HCT116 (cell line): ENCODE measurements around the gene S100A7. TPM values are rescaled to one million over a fixed set of nuclear protein-coding genes. Genes with fewer than 3 reads are reported as not detected.

Source experiments
- ATAC-seq: fragments of 200-7000 bp; cut with Tn5 transposase; 2 replicates; pipeline ENCODE4 v1.9.1; 2020; ENCODE audit warnings: mild to moderate bottlenecking, moderate library complexity
- BruUV-seq: library from RNA; stranded (reverse); fragments of 400-500 nt; replicated peaks from 2 replicates; lab custom pipeline; 2021; lab: Mats Ljungman, UMichigan
- CTCF ChIA-PET: fragments of 300-600 bp; sonication (Branson Sonifier 250); formaldehyde crosslinking; loops from one replicate; lab custom pipeline; 2021; ENCODE audit warnings: antibody characterized with exemption; lab: Charles Lee
- POLR2A ChIA-PET: fragments of 300-600, 350-600 bp; sonication (Branson Sonifier 250); formaldehyde crosslinking; loops from one replicate; lab custom pipeline; 2021; ENCODE audit warnings: antibody characterized with exemption; lab: Charles Lee
- RAD21 ChIA-PET, 2 experiments: fragments of 300-600 bp; sonication (Branson Sonifier 250); formaldehyde crosslinking; loops; one replicate each; lab custom pipeline; 2023; ENCODE audit warnings: low total read pairs in 2 of 2; ENCODE audit not compliant: uncharacterized antibody in 2 of 2, unreplicated experiment in 2 of 2, low non-redundant PET in 1 of 2; lab: Charles Lee
- DNase-seq: peaks from one replicate; pipeline ENCODE4 v3.0.0-alpha.2; 2010; ENCODE audit warnings: low read depth, low spot score
- H2AFZ ChIP-seq: fragments of 200-600 bp; shearing (Covaris generic), sonication (generic); 2 replicates; pipeline ENCODE4 v1.6.1; 2017; ENCODE audit warnings: low read depth, mixed run types, mixed read lengths, antibody characterized with exemption, low read length; ENCODE audit not compliant: poor library complexity, severe bottlenecking
- H3K27ac ChIP-seq: 2 replicates; pipeline ENCODE4 v1.5.1; 2012; ENCODE audit warnings: low read depth, low read length
- H3K27me3 ChIP-seq: fragments of 200-600 bp; sonication (generic); 2 replicates; pipeline ENCODE4 v1.6.1; 2016; ENCODE audit warnings: mixed run types, low read length, mixed read lengths; ENCODE audit not compliant: insufficient read depth
- H3K36me3 ChIP-seq, 2 experiments: fragments of 200-500 bp in 1 of 2; fragments of 200-600 bp in 1 of 2; sonication (Bioruptor generic) in 1 of 2; sonication (generic) in 1 of 2; 2 replicates each; pipeline versions ENCODE4 v1.5.1 to v1.6.1; 2014 to 2016; ENCODE audit warnings: low read length in 2 of 2, inconsistent platforms in 1 of 2, mixed read lengths in 1 of 2, mixed run types in 1 of 2; ENCODE audit not compliant: insufficient read depth in 2 of 2, control insufficient read depth in 1 of 2
- H3K4me1 ChIP-seq, 2 experiments: fragments of 200-600 bp in 1 of 2; sonication (generic) in 1 of 2; 2 replicates each; pipeline versions ENCODE4 v1.5.1 to v1.6.1; 2012 to 2017; ENCODE audit warnings: low read length in 2 of 2, inconsistent platforms in 1 of 2, mild to moderate bottlenecking in 1 of 2, mixed read lengths in 1 of 2, mixed run types in 1 of 2, moderate library complexity in 1 of 2; ENCODE audit not compliant: insufficient read depth in 2 of 2, control insufficient read depth in 1 of 2
- H3K4me2 ChIP-seq: fragments of 200-600 bp; sonication (generic); 2 replicates; pipeline ENCODE4 v1.6.1; 2017; ENCODE audit warnings: mixed run types, low read length, mixed read lengths
- H3K4me3 ChIP-seq, 2 experiments: fragments of 200-600 bp in 1 of 2; sonication (generic) in 1 of 2; replicated peaks in 1 of 2; 2 replicates each; pipeline ENCODE4 v1.5.1; 2011 to 2016; ENCODE audit warnings: low read length in 2 of 2, control low read depth in 1 of 2, low read depth in 1 of 2, mild to moderate bottlenecking in 1 of 2, mixed read lengths in 1 of 2, mixed run types in 1 of 2
- H3K79me2 ChIP-seq: fragments of 200-600 bp; sonication (generic); 2 replicates; pipeline ENCODE4 v1.6.1; 2017; ENCODE audit warnings: mild to moderate bottlenecking, mixed run types, low read length, moderate library complexity, mixed read lengths; ENCODE audit not compliant: insufficient read depth
- H3K9ac ChIP-seq: fragments of 200-600 bp; sonication (generic); 2 replicates; pipeline ENCODE4 v1.6.1; 2016; ENCODE audit warnings: low read length, mixed read lengths
- H3K9me2 ChIP-seq: fragments of 200-600 bp; sonication (generic), shearing (Covaris generic); 2 replicates; pipeline ENCODE4 v1.6.1; 2017; ENCODE audit warnings: mixed run types, mild to moderate bottlenecking, moderate library complexity; ENCODE audit not compliant: insufficient read depth
- H3K9me3 ChIP-seq, 2 experiments: fragments of 200-500 bp in 1 of 2; fragments of 200-600 bp in 1 of 2; sonication (Bioruptor generic) in 1 of 2; sonication (generic) in 1 of 2; 2 replicates each; pipeline ENCODE4 v1.6.1; 2014 to 2017; ENCODE audit warnings: low read length in 2 of 2, mixed read lengths in 2 of 2, inconsistent platforms in 1 of 2, low read depth in 1 of 2, mild to moderate bottlenecking in 1 of 2, mixed run types in 1 of 2, moderate library complexity in 1 of 2; ENCODE audit not compliant: control insufficient read depth in 1 of 2, insufficient read depth in 1 of 2
- H4K20me1 ChIP-seq: fragments of 200-600 bp; sonication (generic), shearing (Covaris generic); 2 replicates; pipeline ENCODE4 v1.6.1; 2017; ENCODE audit warnings: mixed run types, mild to moderate bottlenecking, moderate library complexity; ENCODE audit not compliant: insufficient read depth
- CEBPB ChIP-seq: IDR thresholded peaks from 2 replicates; pipeline ENCODE4 v1.6.1; 2012; ENCODE audit warnings: low read depth
- CTCF ChIP-seq, 3 experiments: fragments of 200-600 bp in 1 of 3; sonication (generic) in 1 of 3; IDR thresholded peaks in 2 of 3; conservative IDR thresholded peaks in 1 of 3; 2 replicates each; pipeline ENCODE4 v1.5.1; 2012 to 2017; ENCODE audit warnings: low read depth in 2 of 3, low read length in 2 of 3, antibody characterized with exemption in 1 of 3, borderline replicate concordance in 1 of 3, control low read depth in 1 of 3, mild to moderate bottlenecking in 1 of 3, mixed read lengths in 1 of 3, mixed run types in 1 of 3, moderate library complexity in 1 of 3; ENCODE audit not compliant: insufficient read depth in 1 of 3
- EGR1 ChIP-seq: IDR thresholded peaks from 2 replicates; pipeline ENCODE4 v1.6.1; 2012; ENCODE audit warnings: low read depth
- ELF1 ChIP-seq: IDR thresholded peaks from 2 replicates; pipeline ENCODE4 v1.6.1; 2012; ENCODE audit warnings: low read depth, borderline replicate concordance
- EZH2phosphoT487 ChIP-seq: fragments of 200-600 bp; IDR thresholded peaks from 2 replicates; pipeline ENCODE4 v1.6.1; 2018; ENCODE audit warnings: antibody characterized with exemption, borderline replicate concordance
- FOSL1 ChIP-seq: IDR thresholded peaks from 2 replicates; pipeline ENCODE4 v1.6.1; 2012; ENCODE audit warnings: low read depth
- MAX ChIP-seq: IDR thresholded peaks from 2 replicates; pipeline ENCODE4 v1.6.1; 2012
- POLR2A ChIP-seq: IDR thresholded peaks from 2 replicates; pipeline ENCODE4 v1.7.0; 2011; ENCODE audit warnings: borderline replicate concordance; ENCODE audit not compliant: insufficient read depth, insufficient read length; ENCODE audit errors: extremely low read depth
- POLR2AphosphoS5 ChIP-seq: IDR thresholded peaks from 2 replicates; pipeline ENCODE4 v1.6.1; 2011; ENCODE audit warnings: mild to moderate bottlenecking, low read depth, low read length, moderate library complexity
- RAD21 ChIP-seq: IDR thresholded peaks from 2 replicates; pipeline ENCODE4 v1.6.1; 2012; ENCODE audit warnings: low read depth, mild to moderate bottlenecking
- REST ChIP-seq: IDR thresholded peaks from 2 replicates; pipeline ENCODE4 v1.6.1; 2012; ENCODE audit warnings: low read depth
- SIN3A ChIP-seq: IDR thresholded peaks from 2 replicates; pipeline ENCODE4 v1.6.1; 2012; ENCODE audit warnings: low read depth
- SP1 ChIP-seq: IDR thresholded peaks from 2 replicates; pipeline ENCODE4 v1.6.1; 2012; ENCODE audit warnings: low read depth
- SRF ChIP-seq: IDR thresholded peaks from 2 replicates; pipeline ENCODE4 v1.6.1; 2012; ENCODE audit warnings: low read depth
- TCF7L2 ChIP-seq: IDR thresholded peaks from 2 replicates; pipeline ENCODE4 v1.7.0; 2011; ENCODE audit warnings: borderline replicate concordance, inconsistent platforms; ENCODE audit not compliant: insufficient read depth, insufficient read length; ENCODE audit errors: extremely low read depth
- YY1 ChIP-seq: IDR thresholded peaks from 2 replicates; pipeline ENCODE4 v1.6.1; 2011; ENCODE audit warnings: low read length, low read depth, moderate library complexity, mild to moderate bottlenecking; ENCODE audit not compliant: insufficient replicate concordance; ENCODE audit errors: extremely low read depth
- ZBTB33 ChIP-seq: IDR thresholded peaks from 2 replicates; pipeline ENCODE4 v1.6.1; 2011; ENCODE audit warnings: mild to moderate bottlenecking, low read length, moderate library complexity; ENCODE audit not compliant: insufficient replicate concordance; ENCODE audit errors: extremely low read depth
- ZFX ChIP-seq: fragments of 450-650 bp; IDR thresholded peaks from 2 replicates; pipeline ENCODE4 v1.6.1; 2017
- ZNF274 ChIP-seq: fragments of 200-500 bp; sonication (Bioruptor generic); IDR thresholded peaks from 2 replicates; pipeline ENCODE4 v1.6.1; 2014; ENCODE audit warnings: mild to moderate bottlenecking, low read depth, low read length, inconsistent platforms
- intact Hi-C: fragments of 100-400 bp; cut with micrococcal nuclease; formaldehyde crosslinking; loops from 2 replicates; pipeline ENCODE4 v1.10.0; 2022
- total RNA-seq: library from RNA; stranded (reverse); gene quantifications from one replicate; pipeline ENCODE4 v1.2.1, GENCODE V29; 2021; ENCODE audit not compliant: unreplicated experiment

S100A7 gene
- total RNA-seq, 1 experiment from 2014 or later, result not detected

- DNase-seq, result peak; percentile 32
- H2AFZ ChIP-seq, result peak overlapping the region; percentile 80
- H3K9ac ChIP-seq, result no peak overlapping the region
- H3K4me3 ChIP-seq, result no peak overlapping the region
- peaks cover 29% of the 10 kb centered on the region for H3K27me3 ChIP-seq
- H3K36me3 ChIP-seq, result no peaks in the 10 kb centered on the region
- H3K9me3 ChIP-seq, result no peaks in the 10 kb centered on the region; a peak in 1 of 4 replicates
- ChIA-PET RAD21 (no interaction called here), POLR2A (no interaction called here), CTCF (interaction anchor here (0.6 to 1.1 kb wide), 3 partner anchors 26 to 108 kb away, joined by 3 to 4 read pairs (median 3); partner anchors contain the start of gene S100A9)
- H3K79me2 ChIP-seq, result no peaks in the 10 kb centered on the region
- H3K9me2 ChIP-seq, result no peaks in the 10 kb centered on the region
- intact Hi-C loops, result loop anchor here (1.0 kb wide), 1 partner anchor 29 kb away; no protein-coding TSS in a partner anchor
- peaks cover 0 to 3% of the 10 kb centered on the region in 2 experiments; a peak in 1 of 4 replicates for H3K4me1 ChIP-seq
- ATAC-seq, result peak; percentile 95
- H4K20me1 ChIP-seq, result no peaks in the 10 kb centered on the region
- no TSS peak for BruUV-seq
- no peak overlapping the region for H3K27ac ChIP-seq
- no peak overlapping the region for H3K4me2 ChIP-seq
- no peak for TF ChIP-seq ZFX
- no peak for TF ChIP-seq POLR2AphosphoS5
- TF ChIP-seq ELF1, result no peak
- peak; percentile 67 for TF ChIP-seq RAD21
- no peak for TF ChIP-seq EGR1
- no peak for TF ChIP-seq FOSL1
- no peak for TF ChIP-seq SP1
- TF ChIP-seq POLR2A, result no peak
- no peak for TF ChIP-seq SIN3A
- no peak for TF ChIP-seq REST
- no peak for TF ChIP-seq EZH2phosphoT487
- no peak for TF ChIP-seq ZBTB33
- peak; percentile 99 for TF ChIP-seq MAX
- TF ChIP-seq YY1, result no peak
- TF ChIP-seq CTCF (IDR thresholded peaks at IDR 0.05 in 2 of 3, conservative IDR thresholded peaks at IDR 0.05 in 1 of 3; ENCODE audit: borderline replicate concordance in 1 of 3, insufficient read depth in 1 of 3, low read depth in 2 of 3, low read length in 2 of 3), result peak; percentile 75 to 97 (median 91)
- TF ChIP-seq ZNF274, result no peak
- TF ChIP-seq SRF, result no peak
- TF ChIP-seq TCF7L2, result no peak
- TF ChIP-seq CEBPB, result no peak
These were observed 5.6 kb upstream of the S100A7 start for GRCh38 chr1:153465811-153466636.
